Loucy (cell line): ENCODE measurements around the gene STN1.

Source experiments
- H2AFZ ChIP-seq: fragments of 200-600 bp; sonication (generic); 2 replicates; pipeline ENCODE4 v1.6.0; 2016; ENCODE audit warnings: antibody characterized with exemption, mild to moderate bottlenecking, low read length, moderate library complexity
- H3F3A ChIP-seq: fragments of 200-600 bp; 2 replicates; pipeline ENCODE4 v1.6.0; 2016; ENCODE audit warnings: antibody characterized with exemption, low read depth, mild to moderate bottlenecking
- H3K27me3 ChIP-seq: fragments of 200-600 bp; sonication (generic); 2 replicates; pipeline ENCODE4 v1.6.1; 2014; ENCODE audit warnings: low read length, mild to moderate bottlenecking; ENCODE audit not compliant: insufficient read depth, poor library complexity, severe bottlenecking
- H3K36me3 ChIP-seq: fragments of 200-600 bp; sonication (generic); 2 replicates; pipeline ENCODE4 v1.6.1; 2016; ENCODE audit warnings: low read length; ENCODE audit not compliant: insufficient read depth
- H3K4me1 ChIP-seq: fragments of 200-600 bp; sonication (generic); 2 replicates; pipeline ENCODE4 v1.5.1; 2014; ENCODE audit warnings: low read length, mild to moderate bottlenecking; ENCODE audit not compliant: insufficient read depth, poor library complexity, severe bottlenecking
- H3K4me2 ChIP-seq: fragments of 200-600 bp; sonication (generic); 2 replicates; pipeline ENCODE4 v1.6.0; 2014; ENCODE audit warnings: antibody characterized with exemption, low read length, low read depth, mild to moderate bottlenecking; ENCODE audit not compliant: poor library complexity, severe bottlenecking
- H3K4me3 ChIP-seq: fragments of 200-600 bp; sonication (generic); 2 replicates; pipeline ENCODE4 v1.5.1; 2014; ENCODE audit warnings: low read length, mild to moderate bottlenecking, mixed read lengths; ENCODE audit not compliant: poor library complexity, severe bottlenecking
- H3K79me2 ChIP-seq: fragments of 200-600 bp; sonication (generic); 2 replicates; pipeline ENCODE4 v1.6.1; 2014; ENCODE audit warnings: low read length; ENCODE audit not compliant: insufficient read depth
- H3K9ac ChIP-seq: fragments of 200-600 bp; sonication (generic); 2 replicates; pipeline ENCODE4 v1.6.0; 2014; ENCODE audit warnings: mild to moderate bottlenecking, low read depth, low read length, moderate library complexity; ENCODE audit not compliant: poor library complexity, severe bottlenecking
- H3K9me2 ChIP-seq: fragments of 200-600 bp; sonication (generic); replicated peaks from 2 replicates; pipeline ENCODE4 v1.6.1; 2016; ENCODE audit warnings: low read depth, low read length, mixed read lengths
- H3K9me3 ChIP-seq: fragments of 200-600 bp; sonication (generic); 2 replicates; pipeline ENCODE4 v1.6.1; 2014; ENCODE audit warnings: mild to moderate bottlenecking, antibody characterized with exemption, low read length, low read depth; ENCODE audit not compliant: insufficient read depth
- H4K20me1 ChIP-seq: fragments of 200-600 bp; sonication (generic); 2 replicates; pipeline ENCODE4 v1.6.0; 2014; ENCODE audit warnings: antibody characterized with exemption, low read length, mild to moderate bottlenecking; ENCODE audit not compliant: insufficient read depth, poor library complexity, severe bottlenecking
- CTCF ChIP-seq: fragments of 200-600 bp; sonication (generic); conservative IDR thresholded peaks from 2 replicates; pipeline ENCODE4 v1.5.1; 2014; ENCODE audit warnings: mild to moderate bottlenecking, antibody characterized with exemption, low read length
- EZH2phosphoT487 ChIP-seq: fragments of 200-600 bp; IDR thresholded peaks from 2 replicates; pipeline ENCODE4 v1.6.1; 2018; ENCODE audit warnings: antibody characterized with exemption, mild to moderate bottlenecking, moderate library complexity, borderline replicate concordance

STN1 gene

GRCh38 chr10:103918053-103918846, at the start of gene STN1:
TSS of gene STN1 (minus strand) at chr10:103918184. CDS start at chr10:103917594, 590 bp downstream.
- Histone ChIP-seq H3K9me2 (no peaks in the 10 kb centered on the region), H3K79me2 (peaks cover 35% of the 10 kb centered on the region), H3K4me3 (peak within 1 kb of the TSS; percentile 85), H3K4me1 (peaks cover 35% of the 10 kb centered on the region), H3K36me3 (0 out of 2 replicates have a peak, but pooled peaks cover 6% of the 10 kb centered on the region), H3K27me3 (no peaks in the 10 kb centered on the region), H4K20me1 (no peaks in the 10 kb centered on the region), H3F3A (no peaks in the 10 kb centered on the region), H3K4me2 (peak within 1 kb of the TSS; percentile 93), H2AFZ (peak within 1 kb of the TSS; percentile 78), H3K9me3 (peaks cover 10% of the 10 kb centered on the region; the same call in 1 of the 2 replicates), H3K9ac (peak within 1 kb of the TSS; percentile 93)
- TF ChIP-seq EZH2phosphoT487 (no peak), CTCF (no peak; the same call in 1 of the 2 replicates)

- Histone ChIP-seq H3K9ac (peak overlapping the region; percentile 88), H3K9me2 (no peaks in the 10 kb centered on the region), H3F3A (no peaks in the 10 kb centered on the region), H3K9me3 (no peaks in the 10 kb centered on the region), H3K4me2 (peak overlapping the region; percentile 91), H3K27me3 (no peaks in the 10 kb centered on the region), H3K4me1 (peaks cover 39% of the 10 kb centered on the region), H3K79me2 (peaks cover 46% of the 10 kb centered on the region), H3K36me3 (no peaks in the 10 kb centered on the region), H2AFZ (peak overlapping the region; percentile 93), H3K4me3 (peak overlapping the region; percentile 100), H4K20me1 (peaks cover 13% of the 10 kb centered on the region)
- TF ChIP-seq EZH2phosphoT487 (no peak), CTCF (no peak)
Measured at GRCh38 chr10:103967448-103968071, 49.6 kb upstream of the STN1 start.

- peak within 1 kb of the TSS; percentile 91 for H3K4me2 ChIP-seq
- peaks cover 41% of the 10 kb centered on the region for H3K79me2 ChIP-seq
- H3K9ac ChIP-seq, result peak within 1 kb of the TSS; percentile 88
- H3K4me1 ChIP-seq, result peaks cover 35% of the 10 kb centered on the region
- H3K4me3 ChIP-seq, result peak within 1 kb of the TSS; percentile 100
- H3F3A ChIP-seq, result no peaks in the 10 kb centered on the region
- no peaks in the 10 kb centered on the region for H3K9me2 ChIP-seq
- peaks cover 13% of the 10 kb centered on the region for H4K20me1 ChIP-seq
- H3K27me3 ChIP-seq, result no peaks in the 10 kb centered on the region
- TF ChIP-seq CTCF (no peak), EZH2phosphoT487 (no peak)
- no peaks in the 10 kb centered on the region for H3K9me3 ChIP-seq
- no peaks in the 10 kb centered on the region for H3K36me3 ChIP-seq
- peak within 1 kb of the TSS; percentile 100 for H2AFZ ChIP-seq
Measured at GRCh38 chr10:103966671-103967447, 48.9 kb upstream of the STN1 start, which contains the start of gene SLK. TSS of gene SLK (plus strand) at chr10:103967140. CDS start at chr10:103967746, 606 bp downstream.
